HK-2 (cell line): ENCODE results near the gene TCERG1L.
"Not testable (repeated sequence)": the region's sequence is repeated elsewhere in the genome, so short reads cannot be mapped to it uniquely, and the experiment has no call there.

Experiments used
- DNase-seq: peaks from one replicate; pipeline ENCODE4 v3.0.0-alpha.2; 2018; ENCODE audit not compliant: unreplicated experiment

TCERG1L gene

DNA sequence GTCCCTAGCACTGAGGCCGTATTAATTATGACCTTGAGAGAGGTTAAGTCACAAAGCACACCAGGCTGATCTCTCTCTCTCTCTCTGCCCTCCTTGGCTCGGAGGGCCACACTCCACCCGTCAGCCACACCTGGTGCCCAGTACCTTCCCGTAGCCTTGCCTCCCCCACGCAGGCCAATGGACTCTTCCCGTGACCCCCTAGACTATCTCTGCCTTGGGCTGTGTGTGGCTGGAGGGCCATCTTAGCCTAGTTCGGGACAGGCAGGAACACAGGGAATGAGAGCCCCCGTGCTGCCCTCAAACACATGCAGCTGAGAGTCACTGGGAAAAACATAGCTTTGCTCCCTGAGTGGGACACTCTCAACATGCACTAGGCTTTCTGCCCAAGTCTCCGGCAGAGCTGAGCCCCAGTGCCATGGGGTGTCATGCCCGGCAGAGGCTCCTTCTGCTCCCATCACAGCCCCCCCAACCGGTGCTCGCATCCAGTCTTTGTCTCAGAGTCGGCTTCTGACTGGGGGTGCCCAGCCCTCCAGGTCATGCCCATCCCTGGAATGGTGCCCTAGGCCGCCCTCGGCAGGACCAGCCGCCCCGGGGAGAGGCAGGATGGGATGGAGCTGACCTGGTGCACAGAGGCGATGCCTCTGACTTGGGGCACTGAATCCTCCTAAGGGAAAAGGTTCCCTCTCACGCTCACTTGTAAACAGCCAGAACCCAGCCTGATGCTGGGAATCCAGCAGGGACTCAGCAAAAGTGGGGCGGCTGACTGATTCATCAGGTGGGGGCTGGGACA lies 63.0 kb downstream of the TCERG1L start:
- no peak for DNase-seq

DNA sequence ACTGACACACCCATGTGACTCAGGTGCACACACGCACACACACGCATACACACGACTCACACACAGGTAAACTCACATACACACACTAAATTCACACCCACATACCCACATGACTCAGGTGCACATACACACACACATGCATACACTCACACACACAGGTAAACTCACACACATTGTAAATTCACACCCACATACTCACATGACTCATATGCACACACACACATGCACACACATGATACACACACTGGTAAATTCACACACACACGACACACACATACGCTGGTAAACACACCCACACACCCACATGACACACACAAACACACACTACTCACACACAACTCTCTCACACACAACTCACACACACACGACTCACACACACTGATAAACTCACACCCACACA lies 63.6 kb downstream of the TCERG1L start:
- DNase-seq: no peak

GRCh38 chr10:131246775-131247174 lies 64.7 kb downstream of the TCERG1L start:
- no peak for DNase-seq

DNA sequence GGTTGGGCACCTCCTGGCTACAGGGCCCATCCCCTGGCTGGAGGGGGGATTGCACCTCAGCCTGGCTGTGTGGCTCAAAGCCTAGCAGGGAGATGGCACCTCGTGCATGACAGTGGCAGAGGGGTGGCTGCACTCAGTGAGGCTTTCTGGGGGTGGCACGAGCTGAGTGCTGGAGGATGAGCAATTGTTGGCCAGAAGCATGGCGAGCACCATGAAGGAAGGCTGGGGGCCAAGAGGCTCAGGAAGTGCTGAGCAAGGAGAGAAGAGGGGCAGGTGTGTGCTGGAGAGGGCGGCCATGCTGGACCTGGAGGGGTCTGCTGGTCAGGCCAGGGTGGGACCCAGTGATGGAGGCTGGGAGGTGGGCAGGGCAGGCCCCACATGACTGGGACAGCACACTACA lies 65.4 kb downstream of the TCERG1L start:
- no peak for DNase-seq

- no peak for DNase-seq
Measured at GRCh38 chr10:131245475-131246059, 66.0 kb downstream of the TCERG1L start.

DNA sequence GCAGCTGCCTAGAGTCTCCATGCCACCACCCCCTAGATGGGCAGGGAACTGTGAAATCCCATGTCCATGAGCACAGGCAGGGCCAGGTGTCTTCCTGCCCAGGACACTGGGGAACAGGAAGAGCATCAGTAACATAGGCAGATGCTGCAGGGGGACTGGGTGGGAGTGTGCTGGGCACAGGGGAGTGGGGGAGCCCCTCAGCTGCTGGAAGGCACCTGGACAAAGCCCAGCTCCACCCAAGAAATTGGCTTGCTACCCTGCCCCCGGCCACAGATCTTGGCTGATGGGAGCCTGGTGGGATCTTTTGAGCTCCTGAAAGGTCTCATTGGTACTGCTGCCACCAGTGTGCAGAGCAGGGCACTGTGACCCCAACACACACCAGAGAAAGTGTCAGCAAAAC lies 66.7 kb downstream of the TCERG1L start:
- DNase-seq: no peak

DNA sequence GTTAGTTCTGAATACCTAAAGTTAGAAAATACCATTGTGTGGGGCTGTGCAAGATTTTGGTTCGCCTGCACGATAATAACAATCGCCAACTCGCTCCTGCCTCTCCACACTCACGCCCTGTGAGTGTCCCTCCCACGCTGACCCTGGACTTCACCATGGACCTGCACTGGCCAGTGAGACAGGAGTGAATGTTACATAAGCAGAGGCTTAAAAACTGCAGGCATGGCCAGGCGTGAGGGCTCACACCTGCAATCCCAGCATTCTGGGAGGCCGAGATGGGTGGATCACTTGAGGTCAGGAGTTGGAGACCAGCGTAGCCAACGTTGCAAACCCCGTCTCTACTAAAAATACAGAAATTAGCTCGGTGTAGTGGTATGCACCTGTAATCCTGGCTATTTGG lies 68.4 kb downstream of the TCERG1L start:
- DNase-seq: no peak

GRCh38 chr10:131242007-131242406 lies 69.5 kb downstream of the TCERG1L start:
- DNase-seq: no peak

GRCh38 chr10:131240691-131241090 lies 70.8 kb downstream of the TCERG1L start:
- no peak for DNase-seq

DNA sequence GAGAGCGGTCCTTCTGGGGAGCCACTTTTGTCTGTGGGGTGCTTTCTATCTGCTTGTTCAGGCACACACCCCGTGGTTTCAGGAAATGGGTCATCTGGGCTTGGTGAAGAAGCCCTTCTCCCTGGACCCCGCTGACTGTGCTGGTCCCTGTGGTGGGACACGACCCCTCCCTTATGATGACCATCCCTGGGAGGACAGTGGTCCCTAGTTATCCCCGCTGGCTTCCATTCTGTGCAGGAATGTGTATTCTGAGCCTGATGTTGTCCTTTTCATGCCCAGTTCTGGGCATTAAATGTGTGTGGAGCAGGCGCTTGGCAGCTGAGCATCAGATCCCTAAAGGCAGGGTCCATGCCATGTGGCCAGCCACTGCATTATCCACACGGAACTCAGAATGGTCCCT lies 71.6 kb downstream of the TCERG1L start:
- no peak for DNase-seq

DNA sequence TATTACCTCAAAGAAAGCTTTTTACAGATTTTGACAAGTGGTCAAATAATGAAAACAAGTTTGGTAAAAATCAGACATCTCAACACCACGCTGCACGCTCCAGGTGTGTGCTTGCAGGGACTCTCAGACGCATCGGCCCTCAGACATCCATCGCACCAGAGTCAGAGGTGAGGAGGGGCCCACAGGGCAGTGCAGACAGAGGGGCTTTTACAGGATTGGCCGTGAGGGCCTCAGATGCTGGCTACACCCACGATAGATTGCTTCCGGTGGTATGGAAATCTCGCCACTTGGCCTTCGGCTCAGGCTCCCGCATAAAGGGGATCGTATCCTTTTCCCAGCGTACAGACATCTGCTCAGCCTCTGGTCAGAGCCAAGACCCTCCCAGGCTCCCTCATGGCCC lies 72.1 kb downstream of the TCERG1L start:
- DNase-seq: no peak

DNA sequence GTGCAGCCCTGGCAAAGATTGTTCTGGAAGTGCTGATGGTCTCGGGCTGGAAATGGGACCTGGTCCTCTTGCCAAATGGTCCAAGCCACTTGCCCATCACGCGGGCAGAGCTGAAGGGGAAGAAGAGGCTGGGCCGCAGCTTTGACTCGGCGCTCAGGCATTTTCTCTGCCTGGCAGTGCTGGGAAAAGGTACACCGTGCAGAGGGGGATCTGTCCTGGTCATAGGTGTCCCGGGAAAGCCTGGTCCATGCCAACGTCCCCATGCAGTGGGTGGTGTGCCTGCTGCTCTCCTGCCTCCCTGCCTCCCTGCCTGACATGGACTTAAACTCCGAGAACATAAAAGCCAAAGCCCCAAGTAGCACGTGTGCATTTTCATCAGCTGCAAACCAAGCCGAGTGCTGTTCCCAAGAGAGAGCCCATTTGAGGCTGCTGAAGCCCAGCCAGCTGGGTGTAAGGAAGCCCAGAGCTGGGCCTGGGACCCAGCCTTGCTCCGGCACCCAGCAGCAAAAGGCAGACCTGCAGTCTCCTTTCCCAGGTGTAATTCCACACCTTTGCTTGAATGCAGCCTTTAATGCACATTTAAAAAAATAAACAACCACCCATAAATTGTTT lies 72.7 kb downstream of the TCERG1L start:
- DNase-seq: no peak

GRCh38 chr10:131237991-131238651 lies 73.4 kb downstream of the TCERG1L start:
- no peak for DNase-seq

GRCh38 chr10:131234606-131235005 lies 76.9 kb downstream of the TCERG1L start:
- DNase-seq: not testable (repeated sequence)

GRCh38 chr10:131233611-131234258 lies 77.8 kb downstream of the TCERG1L start:
- no peak for DNase-seq

DNA sequence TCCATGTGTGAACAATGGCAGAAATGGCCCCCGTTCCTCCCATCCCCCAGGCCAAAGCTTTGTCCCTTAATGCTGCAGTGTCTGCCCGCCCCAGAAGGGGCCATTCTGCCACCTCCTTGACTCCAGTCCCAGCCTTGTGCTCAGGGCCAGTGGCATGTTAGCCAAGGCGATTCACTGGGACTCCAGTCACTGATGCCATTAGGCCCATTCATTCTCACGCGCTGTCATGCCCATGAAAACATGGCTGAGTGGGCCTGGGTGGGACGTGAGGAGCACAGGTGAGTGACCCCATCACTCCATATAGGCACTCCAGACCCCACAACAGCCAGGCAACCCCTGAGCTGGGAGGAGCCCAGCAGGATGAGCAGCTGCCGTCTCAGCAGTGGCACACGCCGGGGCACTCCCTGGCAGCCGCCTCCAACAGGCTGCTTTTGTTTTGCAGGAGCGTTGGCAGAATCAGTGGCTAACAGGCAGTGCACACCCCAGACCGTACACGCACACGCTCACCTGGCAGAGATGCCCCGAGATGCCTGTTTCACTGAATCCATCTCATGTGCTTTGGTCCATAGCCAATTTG lies 79.5 kb downstream of the TCERG1L start:
- DNase-seq: no peak

- no peak for DNase-seq
Measured at GRCh38 chr10:131231323-131231964, 80.1 kb downstream of the TCERG1L start.

GRCh38 chr10:131230641-131231322 lies 80.7 kb downstream of the TCERG1L start:
- DNase-seq: no peak

DNA sequence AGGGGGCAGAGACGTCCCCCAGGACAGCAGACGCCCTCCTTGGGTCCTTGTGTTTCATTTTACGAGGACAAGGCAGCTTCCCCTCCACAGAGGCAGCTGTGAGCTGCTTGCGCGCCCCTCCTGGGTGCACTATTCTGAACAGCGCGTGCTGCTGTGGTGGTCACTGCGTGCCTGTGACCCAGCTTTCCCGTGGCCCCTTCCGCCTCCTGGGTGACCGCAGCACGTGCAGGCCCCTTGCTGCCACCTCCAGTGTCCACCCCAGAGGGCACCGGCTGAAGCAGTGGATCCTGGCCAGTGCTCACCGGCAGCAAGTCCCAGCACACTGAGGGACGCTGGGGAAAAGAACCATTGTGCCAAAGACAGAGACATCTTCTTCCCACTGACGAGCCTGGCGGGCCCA lies 81.4 kb downstream of the TCERG1L start:
- no peak for DNase-seq

- DNase-seq: no peak
Measured at GRCh38 chr10:131227163-131227740, 84.3 kb downstream of the TCERG1L start.
